ENCODE data around the gene NUCB1.

NUCB1 gene

DNA sequence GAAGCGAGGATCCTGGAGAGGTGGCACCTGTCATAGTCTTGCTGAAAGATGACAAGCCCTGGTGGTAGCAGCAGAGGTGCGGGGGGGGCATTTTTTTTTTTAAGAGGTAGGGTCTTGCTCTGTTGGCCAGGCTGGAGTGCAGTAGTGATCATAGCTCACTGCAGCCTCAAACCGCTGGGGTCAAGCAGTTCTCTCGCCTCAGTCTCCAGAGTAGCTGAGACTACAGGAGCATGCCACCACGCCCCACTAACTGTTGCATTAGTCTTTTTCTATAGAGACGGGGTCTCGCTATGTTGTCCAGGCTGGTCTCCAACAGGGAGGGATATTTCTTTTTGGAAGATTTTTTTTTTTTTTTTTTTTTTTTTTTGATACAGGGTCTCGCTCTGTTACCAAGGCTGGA is 57.9 kb downstream of the NUCB1 start:
- Histone ChIP-seq H3K27ac (ENCODE audit: low read length) (no peak overlapping the region), H3K9me3 (ENCODE audit: control insufficient read depth in 1 of 2, low read length in 2 of 2) (no peaks in the 10 kb centered on the region), H3K4me1 (ENCODE audit: control insufficient read depth in 1 of 2, insufficient read depth in 2 of 2, low read length in 2 of 2) (peaks cover 11 to 14% of the 10 kb centered on the region in 2 donors), H3K4me3 (ENCODE audit: low read depth in 1 of 2, low read length in 2 of 2) (no peak overlapping the region), H3K36me3 (ENCODE audit: control insufficient read depth in 1 of 2, insufficient read depth in 2 of 2, low read length in 2 of 2) (no peaks in the 10 kb centered on the region), H3K27me3 (ENCODE audit: low read depth, low read length) (no peaks in the 10 kb centered on the region)

GRCh38 chr19:48959341-48960239 is 59.5 kb downstream of the NUCB1 start:
- Histone ChIP-seq H3K4me3 (ENCODE audit: low read depth in 1 of 2, low read length in 2 of 2) (no peak overlapping the region), H3K27ac (ENCODE audit: low read length) (no peak overlapping the region), H3K4me1 (ENCODE audit: control insufficient read depth in 1 of 2, insufficient read depth in 2 of 2, low read length in 2 of 2) (peaks cover 19 to 30% of the 10 kb centered on the region in 2 donors)

DNA sequence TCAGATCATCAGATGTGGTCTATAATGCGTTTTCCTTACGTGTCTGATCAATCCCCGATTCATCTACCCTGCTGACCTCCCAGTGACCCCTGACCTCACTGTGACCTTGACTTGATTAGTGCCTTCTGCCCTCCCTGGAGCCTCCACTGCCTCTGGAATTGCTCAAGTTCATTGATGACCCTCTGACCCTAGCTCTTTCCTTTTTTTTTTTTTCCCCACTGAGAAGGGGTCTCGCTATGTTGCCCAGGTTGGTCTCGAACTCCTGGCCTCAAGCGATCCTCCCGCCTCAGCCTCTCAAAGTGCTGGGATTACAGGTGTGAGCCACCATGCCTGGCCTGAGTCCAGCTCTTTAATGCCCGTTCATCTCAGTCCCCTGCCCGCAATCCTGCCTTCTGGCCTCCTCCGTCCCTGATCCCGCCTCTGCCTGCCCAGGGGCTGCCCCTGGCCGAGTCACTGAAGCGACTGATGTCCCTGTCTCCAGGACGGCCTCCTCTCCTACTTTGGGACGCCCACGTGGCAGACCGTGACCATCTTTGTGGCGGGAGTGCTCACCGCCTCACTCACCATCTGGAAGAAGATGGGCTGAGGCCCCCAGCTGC is 61.0 kb downstream of the NUCB1 start:
- Histone ChIP-seq H3K4me3 (ENCODE audit: low read depth in 1 of 2, low read length in 2 of 2) (no peak overlapping the region), H3K4me1 (ENCODE audit: control insufficient read depth in 1 of 2, insufficient read depth in 2 of 2, low read length in 2 of 2) (peaks cover 10 to 22% of the 10 kb centered on the region in 2 donors), H3K27me3 (ENCODE audit: low read depth, low read length) (no peaks in the 10 kb centered on the region), H3K9me3 (ENCODE audit: control insufficient read depth in 1 of 2, low read length in 2 of 2) (no peaks in the 10 kb centered on the region), H3K36me3 (ENCODE audit: control insufficient read depth in 1 of 2, insufficient read depth in 2 of 2, low read length in 2 of 2) (peaks cover 2 to 17% of the 10 kb centered on the region in 2 donors), H3K27ac (ENCODE audit: low read length) (peak overlapping the region; percentile 39)

More at GRCh38 chr19:48959341-48960239, 59.5 kb downstream of the NUCB1 start:
- Histone ChIP-seq H3K36me3 (ENCODE audit: control insufficient read depth in 1 of 2, insufficient read depth in 2 of 2, low read length in 2 of 2) (peaks cover 0 to 15% of the 10 kb centered on the region in 2 donors), H3K9me3 (ENCODE audit: control insufficient read depth in 1 of 2, low read length in 2 of 2) (no peaks in the 10 kb centered on the region), H3K27me3 (ENCODE audit: low read depth, low read length) (no peaks in the 10 kb centered on the region)

- Histone ChIP-seq H3K4me1 (ENCODE audit: control insufficient read depth in 1 of 2, insufficient read depth in 2 of 2, low read length in 2 of 2) (peaks cover 9 to 24% of the 10 kb centered on the region in 2 donors), H3K4me3 (ENCODE audit: low read depth in 1 of 2, low read length in 2 of 2) (no peak overlapping the region), H3K9me3 (ENCODE audit: control insufficient read depth in 1 of 2, low read length in 2 of 2) (no peaks in the 10 kb centered on the region), H3K27ac (ENCODE audit: low read length) (peak overlapping the region; percentile 89), H3K36me3 (ENCODE audit: control insufficient read depth in 1 of 2, insufficient read depth in 2 of 2, low read length in 2 of 2) (peaks cover 7 to 20% of the 10 kb centered on the region in 2 donors), H3K27me3 (ENCODE audit: low read depth, low read length) (no peaks in the 10 kb centered on the region)
Observed at GRCh38 chr19:48961673-48962028, 61.5 kb downstream of the NUCB1 start.

- no peak overlapping the region for H3K4me3 ChIP-seq (ENCODE audit: low read depth in 1 of 2, low read length in 2 of 2)
- H3K4me1 ChIP-seq (ENCODE audit: control insufficient read depth in 1 of 2, insufficient read depth in 2 of 2, low read length in 2 of 2): peaks cover 9 to 30% of the 10 kb centered on the region in 2 donors
- H3K27me3 ChIP-seq (ENCODE audit: low read depth, low read length): no peaks in the 10 kb centered on the region
- no peaks in the 10 kb centered on the region for H3K9me3 ChIP-seq (ENCODE audit: control insufficient read depth in 1 of 2, low read length in 2 of 2)
- peak overlapping the region; percentile 89 for H3K27ac ChIP-seq (ENCODE audit: low read length)
- peaks cover 11 to 23% of the 10 kb centered on the region in 2 donors for H3K36me3 ChIP-seq (ENCODE audit: control insufficient read depth in 1 of 2, insufficient read depth in 2 of 2, low read length in 2 of 2)
Observed at GRCh38 chr19:48962029-48962848, 62.1 kb downstream of the NUCB1 start.

DNA sequence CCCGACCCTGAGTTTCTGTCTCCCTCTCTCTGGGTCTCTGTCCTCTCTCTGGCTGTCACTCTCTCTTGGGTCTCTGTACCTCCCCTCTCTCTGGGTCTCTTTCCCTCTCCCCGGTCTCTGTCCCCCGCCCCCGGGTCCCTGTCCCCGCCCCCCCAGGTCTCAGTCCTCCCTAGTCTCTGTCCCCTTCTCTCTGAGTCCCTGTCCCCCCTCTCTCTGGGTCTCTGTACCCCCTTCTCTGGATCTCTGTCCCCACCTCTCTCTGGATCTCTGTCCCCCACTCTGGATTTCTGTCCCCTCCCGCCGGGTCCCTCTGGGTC is 62.7 kb downstream of the NUCB1 start:
- no peaks in the 10 kb centered on the region for H3K27me3 ChIP-seq (ENCODE audit: low read depth, low read length)
- peak overlapping the region in 1 of 2 donors; percentile 26 for H3K4me3 ChIP-seq (ENCODE audit: low read depth in 1 of 2, low read length in 2 of 2)
- no peaks in the 10 kb centered on the region for H3K9me3 ChIP-seq (ENCODE audit: control insufficient read depth in 1 of 2, low read length in 2 of 2)
- H3K36me3 ChIP-seq (ENCODE audit: control insufficient read depth in 1 of 2, insufficient read depth in 2 of 2, low read length in 2 of 2): peaks cover 11 to 27% of the 10 kb centered on the region in 2 donors
- H3K27ac ChIP-seq (ENCODE audit: low read length): peak overlapping the region; percentile 89
- H3K4me1 ChIP-seq (ENCODE audit: control insufficient read depth in 1 of 2, insufficient read depth in 2 of 2, low read length in 2 of 2): peaks cover 9 to 35% of the 10 kb centered on the region in 2 donors

DNA sequence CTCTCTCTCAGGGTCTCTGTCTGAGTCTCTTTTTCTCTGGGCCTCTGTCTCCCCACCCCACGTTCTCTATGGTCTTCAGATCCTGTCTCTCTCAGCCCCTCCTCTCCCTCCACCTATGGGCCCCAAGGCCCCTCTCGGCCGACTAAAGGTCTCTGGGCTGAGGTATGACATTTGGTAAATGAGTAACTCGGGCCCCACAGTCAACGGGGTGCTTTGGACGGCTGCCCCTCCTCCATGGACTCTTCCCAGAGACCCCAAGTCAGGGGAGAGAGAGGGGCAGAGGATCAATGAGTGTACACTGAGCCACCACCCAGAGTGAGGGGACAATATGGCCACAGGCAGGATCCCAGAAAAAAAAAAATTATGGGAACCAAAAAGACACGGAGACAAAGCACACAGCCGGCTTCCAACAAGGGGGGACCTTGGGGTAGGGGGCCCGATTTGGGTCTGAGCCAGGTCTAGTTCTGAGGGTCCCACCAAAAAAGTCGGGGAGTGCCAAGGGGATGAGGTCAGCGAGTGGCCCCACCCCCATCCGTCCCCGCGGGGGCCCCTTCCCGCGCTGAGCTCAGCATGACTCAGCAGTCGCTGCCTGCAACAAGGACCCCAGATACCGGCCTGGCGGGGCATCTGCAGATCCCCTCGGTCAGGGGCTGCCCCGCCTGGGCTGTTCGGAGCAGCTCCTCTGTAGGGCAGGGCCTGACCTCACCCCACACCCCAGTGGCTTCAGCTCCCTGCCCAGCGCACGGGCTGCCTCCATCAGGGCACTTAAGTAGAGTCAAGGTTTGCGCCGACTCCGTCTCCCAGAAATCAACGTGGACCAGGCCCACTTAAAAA is 63.5 kb downstream of the NUCB1 start:
- peaks cover 13 to 42% of the 10 kb centered on the region in 2 donors for H3K4me1 ChIP-seq (ENCODE audit: control insufficient read depth in 1 of 2, insufficient read depth in 2 of 2, low read length in 2 of 2)
- peak overlapping the region; percentile 26 to 57 for H3K4me3 ChIP-seq (ENCODE audit: low read depth in 1 of 2, low read length in 2 of 2)
- peak overlapping the region; percentile 89 for H3K27ac ChIP-seq (ENCODE audit: low read length)
- H3K27me3 ChIP-seq (ENCODE audit: low read depth, low read length): no peaks in the 10 kb centered on the region
- no peaks in the 10 kb centered on the region for H3K9me3 ChIP-seq (ENCODE audit: control insufficient read depth in 1 of 2, low read length in 2 of 2)
- H3K36me3 ChIP-seq (ENCODE audit: control insufficient read depth in 1 of 2, insufficient read depth in 2 of 2, low read length in 2 of 2): peaks cover 11 to 31% of the 10 kb centered on the region in 2 donors

DNA sequence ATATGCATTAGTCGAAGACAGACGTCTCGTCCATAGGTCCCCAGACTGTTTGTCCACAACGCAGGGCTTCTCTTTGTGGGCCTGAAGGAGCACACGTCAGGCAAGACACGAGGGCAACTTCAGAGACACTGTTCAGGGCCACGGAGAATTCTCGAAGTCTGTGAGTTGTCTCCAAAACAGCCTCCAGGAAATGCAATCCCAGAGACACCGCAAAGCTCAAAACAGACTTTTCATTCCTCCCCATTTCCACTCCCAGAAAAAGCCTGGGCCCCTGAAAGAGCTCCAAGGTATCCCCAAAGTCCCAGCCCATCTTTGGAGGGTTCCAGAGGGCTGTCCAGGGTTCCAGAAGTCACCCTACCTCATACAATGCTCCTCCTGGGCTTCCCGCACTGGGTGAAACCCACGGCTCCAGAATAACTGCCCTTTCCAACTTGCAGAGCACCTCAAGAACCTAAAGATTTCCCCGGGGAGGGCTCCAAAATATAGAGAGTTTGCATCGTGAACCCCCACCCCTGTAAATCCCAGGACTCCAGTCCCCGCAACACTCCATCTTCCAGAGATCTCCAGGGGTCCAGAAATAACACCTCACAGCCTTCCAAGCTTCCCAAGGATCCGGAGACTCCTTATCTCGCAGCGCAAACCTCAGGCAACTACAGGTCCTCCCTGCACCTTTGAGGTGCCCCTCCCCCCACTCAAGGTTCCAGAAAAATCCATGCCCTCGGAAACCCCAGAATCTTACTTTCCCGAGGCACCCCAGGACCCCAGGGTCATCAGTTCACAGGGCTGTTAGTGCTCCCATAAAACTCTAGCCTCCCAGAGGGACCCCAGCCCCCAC is 64.3 kb downstream of the NUCB1 start:
- Histone ChIP-seq H3K36me3 (ENCODE audit: control insufficient read depth in 1 of 2, insufficient read depth in 2 of 2, low read length in 2 of 2) (peaks cover 11 to 39% of the 10 kb centered on the region in 2 donors), H3K4me3 (ENCODE audit: low read depth in 1 of 2, low read length in 2 of 2) (peak overlapping the region; percentile 26 to 57), H3K9me3 (ENCODE audit: control insufficient read depth in 1 of 2, low read length in 2 of 2) (no peaks in the 10 kb centered on the region), H3K4me1 (ENCODE audit: control insufficient read depth in 1 of 2, insufficient read depth in 2 of 2, low read length in 2 of 2) (peaks cover 13 to 48% of the 10 kb centered on the region in 2 donors), H3K27me3 (ENCODE audit: low read depth, low read length) (no peaks in the 10 kb centered on the region), H3K27ac (ENCODE audit: low read length) (peak overlapping the region; percentile 89)

- no peaks in the 10 kb centered on the region for H3K9me3 ChIP-seq (ENCODE audit: control insufficient read depth in 1 of 2, low read length in 2 of 2)
- H3K36me3 ChIP-seq (ENCODE audit: control insufficient read depth in 1 of 2, insufficient read depth in 2 of 2, low read length in 2 of 2): peaks cover 16 to 46% of the 10 kb centered on the region in 2 donors
- peak within 1 kb of the TSS; percentile 95 to 97 for H3K4me3 ChIP-seq (ENCODE audit: low read depth in 1 of 2, low read length in 2 of 2)
- H3K27ac ChIP-seq (ENCODE audit: low read length): peak within 1 kb of the TSS; percentile 89
- H3K27me3 ChIP-seq (ENCODE audit: low read depth, low read length): no peaks in the 10 kb centered on the region
- peaks cover 13 to 48% of the 10 kb centered on the region in 2 donors for H3K4me1 ChIP-seq (ENCODE audit: control insufficient read depth in 1 of 2, insufficient read depth in 2 of 2, low read length in 2 of 2)
Observed at GRCh38 chr19:48965040-48965805, 65.1 kb downstream of the NUCB1 start, which contains the start of gene FTL. Gene FTL, plus strand, starts transcription at chr19:48965309. Its CDS starts 199 bp downstream, at chr19:48965508.
